DND-41 (cell line): ENCODE results near the gene CD180.
A peak's percentile ranks its signal among the peaks of the same experiment; 100 is the strongest.

Experiments
- ATAC-seq: fragments of 200-7000 bp; cut with Tn5 transposase; 3 replicates; pipeline ENCODE4 v1.9.1; 2021; ENCODE audit warnings: low read depth; ENCODE audit not compliant: insufficient read depth
- DNase-seq: peaks from one replicate; pipeline ENCODE4 v3.0.0-alpha.2; 2020
- H2AFZ ChIP-seq: 2 replicates; pipeline ENCODE4 v1.6.0; 2012; ENCODE audit warnings: low read depth, low read length
- H3K27ac ChIP-seq: 2 replicates; pipeline ENCODE4 v1.5.1; 2012; ENCODE audit warnings: low read length, inconsistent platforms
- H3K27me3 ChIP-seq: fragments of 200-600 bp; sonication (generic); 2 replicates; pipeline ENCODE4 v1.6.0; 2012; ENCODE audit warnings: low read length, mild to moderate bottlenecking, inconsistent platforms; ENCODE audit not compliant: insufficient read depth, poor library complexity
- H3K36me3 ChIP-seq: 2 replicates; pipeline ENCODE4 v1.5.1; 2012; ENCODE audit warnings: low read length, inconsistent platforms; ENCODE audit not compliant: insufficient read depth
- H3K4me1 ChIP-seq: 2 replicates; pipeline ENCODE4 v1.5.1; 2012; ENCODE audit warnings: mild to moderate bottlenecking, low read length; ENCODE audit not compliant: insufficient read depth
- H3K4me2 ChIP-seq: 2 replicates; pipeline ENCODE4 v1.6.0; 2012; ENCODE audit warnings: mild to moderate bottlenecking, moderate library complexity, low read length, inconsistent platforms; ENCODE audit not compliant: insufficient read depth
- H3K4me3 ChIP-seq, 2 experiments: fragments of 200-600 bp in 1 of 2; shearing (Covaris generic) in 1 of 2; 2 replicates each; pipeline ENCODE4 v1.5.1; 2012 to 2016; ENCODE audit warnings: inconsistent platforms in 2 of 2, low read length in 2 of 2, mild to moderate bottlenecking in 2 of 2, low read depth in 1 of 2, moderate library complexity in 1 of 2
- H3K79me2 ChIP-seq: 2 replicates; pipeline ENCODE4 v1.6.0; 2012; ENCODE audit warnings: low read length, inconsistent platforms; ENCODE audit not compliant: insufficient read depth
- H3K9ac ChIP-seq: 2 replicates; pipeline ENCODE4 v1.6.0; 2012; ENCODE audit warnings: low read depth, mild to moderate bottlenecking, inconsistent platforms, low read length, moderate library complexity
- H3K9me3 ChIP-seq: 2 replicates; pipeline ENCODE4 v1.5.1; 2012; ENCODE audit warnings: low read length, moderate library complexity, mild to moderate bottlenecking, inconsistent platforms; ENCODE audit not compliant: insufficient read depth, severe bottlenecking
- H4K20me1 ChIP-seq: 2 replicates; pipeline ENCODE4 v1.6.0; 2012; ENCODE audit warnings: low read length; ENCODE audit not compliant: insufficient read depth
- CTCF ChIP-seq: IDR thresholded peaks from 2 replicates; pipeline ENCODE4 v1.5.1; 2012; ENCODE audit warnings: borderline replicate concordance, low read length, moderate library complexity, mild to moderate bottlenecking; ENCODE audit not compliant: poor library complexity, severe bottlenecking; ENCODE audit errors: extremely low read depth
- EZH2 ChIP-seq: IDR thresholded peaks from 3 replicates; pipeline ENCODE4 v1.6.1; 2012; ENCODE audit warnings: borderline replicate concordance, low read depth, mild to moderate bottlenecking, moderate library complexity, low read length, inconsistent platforms; ENCODE audit not compliant: severe bottlenecking

Gene CD180

GRCh38 chr5:67156976-67157583 is 39.5 kb downstream of the CD180 start:
- peak; percentile 94 for TF ChIP-seq CTCF
- no peak for TF ChIP-seq EZH2
- peak; percentile 44 for ATAC-seq

GRCh38 chr5:67154556-67155206 is 41.9 kb downstream of the CD180 start:
- Histone ChIP-seq H4K20me1 (no peaks in the 10 kb centered on the region), H3K36me3 (peaks cover 33% of the 10 kb centered on the region; the same call in 1 of the 2 replicates), H3K27me3 (no peaks in the 10 kb centered on the region), H3K4me2 (no peak overlapping the region), H3K79me2 (no peaks in the 10 kb centered on the region), H3K9ac (no peak overlapping the region), H2AFZ (no peak overlapping the region), H3K4me1 (no peaks in the 10 kb centered on the region), H3K9me3 (no peaks in the 10 kb centered on the region), H3K27ac (no peak overlapping the region), H3K4me3 (no peak overlapping the region)
- ATAC-seq (no peak), DNase-seq (no peak)
- TF ChIP-seq EZH2 (no peak), CTCF (no peak)

More at GRCh38 chr5:67156976-67157583, 39.5 kb downstream of the CD180 start:
- H3K9me3 ChIP-seq: no peaks in the 10 kb centered on the region
- H3K36me3 ChIP-seq: peaks cover 34% of the 10 kb centered on the region
- no peak overlapping the region for H3K9ac ChIP-seq
- peaks cover 23% of the 10 kb centered on the region for H3K4me1 ChIP-seq
- H3K27me3 ChIP-seq: no peaks in the 10 kb centered on the region
- H3K4me2 ChIP-seq: no peak overlapping the region
- no peak overlapping the region for H3K4me3 ChIP-seq
- DNase-seq: peak; percentile 63
- H2AFZ ChIP-seq: no peak overlapping the region
- no peaks in the 10 kb centered on the region for H4K20me1 ChIP-seq
- H3K79me2 ChIP-seq: peaks cover 5% of the 10 kb centered on the region; the same call in 1 of the 2 replicates
- H3K27ac ChIP-seq: peak overlapping the region; percentile 42; the same call in 1 of the 2 replicates

- TF ChIP-seq CTCF: no peak
- TF ChIP-seq EZH2: no peak
- no peak overlapping the region for H3K27ac ChIP-seq
- no peaks in the 10 kb centered on the region for H3K79me2 ChIP-seq
- DNase-seq (no peak), ATAC-seq (no peak)
- H3K36me3 ChIP-seq: peaks cover 33% of the 10 kb centered on the region; the same call in 1 of the 2 replicates
- no peaks in the 10 kb centered on the region for H4K20me1 ChIP-seq
- H3K4me2 ChIP-seq: no peak overlapping the region
- H3K4me3 ChIP-seq: no peak overlapping the region
- H3K9ac ChIP-seq: no peak overlapping the region
- H3K4me1 ChIP-seq: no peaks in the 10 kb centered on the region
- H2AFZ ChIP-seq: no peak overlapping the region
- no peaks in the 10 kb centered on the region for H3K27me3 ChIP-seq
- no peaks in the 10 kb centered on the region for H3K9me3 ChIP-seq
These were observed 43.3 kb downstream of the CD180 start for GRCh38 chr5:67153292-67153691.
